Adipocyte (in vitro differentiated cells): ENCODE results near the gene NFIL3.
"Not testable (repeated sequence)": the region's sequence is repeated elsewhere in the genome, so short reads cannot be mapped to it uniquely, and the experiment has no call there.

Source experiments
- DNase-seq: peaks from one replicate; pipeline ENCODE4 v3.0.0-alpha.2; 2015; ENCODE audit warnings: low read depth
- H3K27me3 ChIP-seq: replicated peaks from 2 replicates; pipeline ENCODE4 v1.7.0; 2013; ENCODE audit warnings: mild to moderate bottlenecking, low read length, moderate library complexity; ENCODE audit not compliant: control insufficient read depth, insufficient read depth
- H3K36me3 ChIP-seq: 2 replicates; pipeline ENCODE4 v1.7.0; 2013; ENCODE audit warnings: low read length, mild to moderate bottlenecking, moderate library complexity; ENCODE audit not compliant: control insufficient read depth, insufficient read depth, severe bottlenecking
- H3K4me1 ChIP-seq: 2 replicates; pipeline ENCODE4 v1.7.0; 2013; ENCODE audit warnings: mild to moderate bottlenecking, low read length, moderate library complexity; ENCODE audit not compliant: control insufficient read depth, insufficient read depth
- H3K4me3 ChIP-seq: 2 replicates; pipeline ENCODE4 v1.7.0; 2013; ENCODE audit warnings: mild to moderate bottlenecking, low read length, moderate library complexity
- H3K9ac ChIP-seq: 2 replicates; pipeline ENCODE4 v1.7.0; 2013; ENCODE audit warnings: mild to moderate bottlenecking, low read length, moderate library complexity
- H3K9me3 ChIP-seq: 2 replicates; pipeline ENCODE4 v1.7.0; 2013; ENCODE audit warnings: mild to moderate bottlenecking, low read length, moderate library complexity; ENCODE audit not compliant: control insufficient read depth

The NFIL3 gene

GRCh38 chr9:91391412-91391811 is 32.2 kb downstream of the NFIL3 start:
- no peak for DNase-seq
- Histone ChIP-seq H3K4me1 (peaks cover 38% of the 10 kb centered on the region), H3K36me3 (no peaks in the 10 kb centered on the region), H3K27me3 (no peaks in the 10 kb centered on the region), H3K4me3 (peak overlapping the region; percentile 2), H3K9me3 (no peaks in the 10 kb centered on the region), H3K9ac (no peak overlapping the region)

- H3K4me3 ChIP-seq, H3K9me3 ChIP-seq, DNase-seq, H3K36me3 ChIP-seq, H3K9ac ChIP-seq, H3K27me3 ChIP-seq: not testable (repeated sequence)
- H3K4me1 ChIP-seq: peaks cover 21% of the 10 kb centered on the region
Measured at GRCh38 chr9:91389686-91390085, 33.9 kb downstream of the NFIL3 start.

GRCh38 chr9:91386765-91387164 is 36.9 kb downstream of the NFIL3 start:
- Histone ChIP-seq H3K36me3 (no peaks in the 10 kb centered on the region), H3K27me3 (no peaks in the 10 kb centered on the region), H3K9me3 (no peaks in the 10 kb centered on the region), H3K9ac (no peak overlapping the region), H3K4me3 (no peak overlapping the region), H3K4me1 (peaks cover 13% of the 10 kb centered on the region)
- DNase-seq: no peak

GRCh38 chr9:91384954-91385353 is 38.7 kb downstream of the NFIL3 start:
- no peak overlapping the region for H3K9ac ChIP-seq
- DNase-seq: no peak
- H3K9me3 ChIP-seq: no peaks in the 10 kb centered on the region
- no peaks in the 10 kb centered on the region for H3K4me1 ChIP-seq
- no peak overlapping the region for H3K4me3 ChIP-seq
- H3K27me3 ChIP-seq: no peaks in the 10 kb centered on the region
- H3K36me3 ChIP-seq: no peaks in the 10 kb centered on the region

- Histone ChIP-seq H3K4me3 (no peak overlapping the region), H3K9ac (no peak overlapping the region), H3K4me1 (peaks cover 10% of the 10 kb centered on the region), H3K9me3 (no peaks in the 10 kb centered on the region), H3K27me3 (no peaks in the 10 kb centered on the region), H3K36me3 (no peaks in the 10 kb centered on the region)
- DNase-seq: no peak
Measured at GRCh38 chr9:91383577-91383976, 40.1 kb downstream of the NFIL3 start.

GRCh38 chr9:91382298-91382697 is 41.3 kb downstream of the NFIL3 start:
- Histone ChIP-seq H3K36me3 (no peaks in the 10 kb centered on the region), H3K9ac (no peak overlapping the region), H3K4me3 (no peak overlapping the region)

GRCh38 chr9:91379426-91379825 is 44.2 kb downstream of the NFIL3 start:
- Histone ChIP-seq H3K9me3 (no peaks in the 10 kb centered on the region), H3K27me3 (no peaks in the 10 kb centered on the region), H3K9ac (no peak overlapping the region), H3K4me1 (peaks cover 23% of the 10 kb centered on the region), H3K4me3 (no peak overlapping the region), H3K36me3 (no peaks in the 10 kb centered on the region)
- DNase-seq: peak; percentile 33

More at GRCh38 chr9:91382298-91382697, 41.3 kb downstream of the NFIL3 start:
- DNase-seq: no peak
- Histone ChIP-seq H3K27me3 (no peaks in the 10 kb centered on the region), H3K9me3 (no peaks in the 10 kb centered on the region), H3K4me1 (peaks cover 18% of the 10 kb centered on the region)

- no peak overlapping the region for H3K4me3 ChIP-seq
- no peak overlapping the region for H3K9ac ChIP-seq
- H3K4me1 ChIP-seq: peaks cover 23% of the 10 kb centered on the region
- H3K36me3 ChIP-seq: no peaks in the 10 kb centered on the region
- H3K9me3 ChIP-seq: no peaks in the 10 kb centered on the region
- DNase-seq: peak; percentile 64
- H3K27me3 ChIP-seq: no peaks in the 10 kb centered on the region
Measured at GRCh38 chr9:91378695-91379127, 44.9 kb downstream of the NFIL3 start.

- not testable (repeated sequence) for DNase-seq, H3K9ac ChIP-seq, H3K36me3 ChIP-seq, H3K9me3 ChIP-seq, H3K27me3 ChIP-seq, H3K4me3 ChIP-seq
- H3K4me1 ChIP-seq: peaks cover 23% of the 10 kb centered on the region
Measured at GRCh38 chr9:91378054-91378453, 45.6 kb downstream of the NFIL3 start.

- no peaks in the 10 kb centered on the region for H3K9me3 ChIP-seq
- no peak overlapping the region for H3K9ac ChIP-seq
- no peak overlapping the region for H3K4me3 ChIP-seq
- H3K4me1 ChIP-seq: peaks cover 23% of the 10 kb centered on the region
- no peaks in the 10 kb centered on the region for H3K27me3 ChIP-seq
- DNase-seq: no peak
- H3K36me3 ChIP-seq: no peaks in the 10 kb centered on the region
Measured at GRCh38 chr9:91376239-91376638, 47.4 kb downstream of the NFIL3 start.

- Histone ChIP-seq H3K9ac (no peak overlapping the region), H3K4me3 (no peak overlapping the region), H3K4me1 (peaks cover 23% of the 10 kb centered on the region), H3K9me3 (no peaks in the 10 kb centered on the region), H3K27me3 (no peaks in the 10 kb centered on the region), H3K36me3 (no peaks in the 10 kb centered on the region)
- DNase-seq: peak; percentile 54
Measured at GRCh38 chr9:91374939-91375338, 48.7 kb downstream of the NFIL3 start.

- H3K27me3 ChIP-seq: no peaks in the 10 kb centered on the region
- no peak overlapping the region for H3K9ac ChIP-seq
- no peaks in the 10 kb centered on the region for H3K36me3 ChIP-seq
- DNase-seq: no peak
- no peaks in the 10 kb centered on the region for H3K9me3 ChIP-seq
- H3K4me1 ChIP-seq: peaks cover 5% of the 10 kb centered on the region
- H3K4me3 ChIP-seq: no peak overlapping the region
Measured at GRCh38 chr9:91371894-91372293, 51.7 kb downstream of the NFIL3 start.
